Activated naive CD8-positive, alpha-beta T cell treated with anti-CD3 and anti-CD28 coated beads for 36 hours (primary cell): ENCODE results near the gene GUCA2B. TPM values are rescaled to one million over a fixed set of nuclear protein-coding genes. Genes with fewer than 3 reads are reported as not detected.
A peak's percentile ranks its signal among the peaks of the same experiment; 100 is the strongest.

Source experiments
- DNase-seq: peaks from one replicate; pipeline ENCODE4 v3.0.0; 2021
- H3K27ac Mint-ChIP-seq: one replicate; pipeline ENCODE4 v1.8.0; 2022; ENCODE audit warnings: mild to moderate bottlenecking, moderate library complexity, mixed read lengths
- H3K27me3 Mint-ChIP-seq: one replicate; pipeline ENCODE4 v1.8.0; 2022; ENCODE audit warnings: mild to moderate bottlenecking, mixed read lengths
- H3K36me3 Mint-ChIP-seq: one replicate; pipeline ENCODE4 v1.8.0; 2021; ENCODE audit warnings: mild to moderate bottlenecking, mixed read lengths
- H3K4me1 Mint-ChIP-seq: one replicate; pipeline ENCODE4 v1.8.0; 2021; ENCODE audit warnings: mixed read lengths
- H3K4me3 Mint-ChIP-seq: one replicate; pipeline ENCODE4 v1.8.0; 2022; ENCODE audit warnings: mild to moderate bottlenecking, moderate library complexity, mixed read lengths
- H3K9me3 Mint-ChIP-seq: one replicate; pipeline ENCODE4 v1.8.0; 2022; ENCODE audit warnings: mixed read lengths
- total RNA-seq, 2 experiments: library from RNA; stranded (reverse); gene quantifications; one replicate each; pipeline ENCODE4 v1.2.3, GENCODE V29; 2021

GUCA2B gene
- total RNA-seq, 2 experiments from 2014 or later = not detected

DNA sequence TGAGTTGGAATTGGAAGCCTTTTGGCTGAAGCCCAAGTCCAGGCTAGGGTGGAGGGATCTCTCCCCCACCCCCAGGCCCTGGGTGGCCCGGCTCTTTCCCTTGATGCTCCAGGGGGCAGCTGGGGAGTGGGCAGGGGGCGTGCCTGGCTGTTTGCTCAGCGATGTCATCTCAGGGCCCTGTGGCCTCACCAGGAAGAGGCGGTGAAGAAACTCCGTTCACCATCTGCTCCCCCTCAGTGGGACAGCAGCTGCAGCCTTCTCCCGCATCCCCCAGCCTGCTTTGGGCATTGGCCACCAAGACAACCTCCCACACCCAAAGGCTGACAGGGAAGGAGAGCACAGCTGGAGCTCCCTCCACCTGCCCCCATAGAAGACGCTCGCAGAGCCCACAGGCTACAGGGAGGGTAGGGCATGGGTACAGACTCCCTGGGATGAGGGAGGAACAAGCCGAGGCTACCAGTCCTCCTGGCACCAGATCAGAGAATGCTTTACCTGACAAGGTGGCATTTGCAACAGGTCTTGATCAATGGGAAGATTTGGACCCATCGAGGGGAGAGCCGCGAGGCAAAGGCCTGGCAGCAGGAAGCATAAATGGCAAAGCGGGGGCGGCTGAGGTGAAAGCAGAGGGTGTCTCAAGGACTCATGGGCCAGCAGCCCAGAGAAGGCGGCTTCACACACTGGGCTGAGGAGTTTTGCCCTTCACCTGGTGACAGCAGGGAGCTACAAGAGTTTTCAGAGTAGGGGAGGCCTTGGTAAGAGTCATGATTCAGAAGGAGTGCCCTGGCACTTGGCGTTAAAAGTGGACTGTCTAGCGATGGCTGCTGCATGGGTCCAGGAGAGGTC lies 17.8 kb downstream of the GUCA2B start:
- H3K36me3 Mint-ChIP-seq = no peaks in the 10 kb centered on the region
- no peaks in the 10 kb centered on the region for H3K9me3 Mint-ChIP-seq
- H3K4me1 Mint-ChIP-seq = no peaks in the 10 kb centered on the region
- H3K4me3 Mint-ChIP-seq = no peak overlapping the region
- H3K27ac Mint-ChIP-seq = no peak overlapping the region
- no peaks in the 10 kb centered on the region for H3K27me3 Mint-ChIP-seq
- no peak for DNase-seq

DNA sequence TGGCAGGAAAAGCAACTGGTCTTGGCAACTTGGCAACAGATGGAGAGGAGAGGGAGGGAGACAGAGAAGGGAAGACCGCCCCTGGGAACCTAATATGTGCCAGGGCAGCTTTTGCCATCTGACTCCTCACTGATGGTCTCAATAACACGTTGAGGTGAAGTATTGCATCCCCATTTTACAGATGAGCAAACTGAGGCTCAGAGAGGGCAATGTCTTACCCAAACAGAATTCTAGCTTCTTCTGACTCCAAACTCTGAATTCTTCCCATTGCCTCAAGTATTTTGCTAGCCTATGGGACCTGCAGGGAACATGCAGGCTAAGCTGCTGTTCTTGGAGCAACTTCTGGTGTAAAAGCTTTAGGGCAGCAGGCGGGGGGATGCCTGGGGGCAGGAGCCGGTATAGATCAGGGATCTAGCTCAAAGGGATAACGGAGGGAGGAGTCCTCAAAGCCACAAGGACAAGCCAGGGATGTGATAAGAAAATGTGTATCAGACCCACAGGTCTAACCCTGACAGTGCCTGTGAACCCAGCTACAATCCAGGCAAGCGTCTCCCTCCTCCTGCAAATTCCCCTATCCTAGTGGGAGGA lies 18.6 kb downstream of the GUCA2B start:
- no peaks in the 10 kb centered on the region for H3K27me3 Mint-ChIP-seq
- no peak overlapping the region for H3K27ac Mint-ChIP-seq
- no peak for DNase-seq
- H3K4me1 Mint-ChIP-seq = peaks cover 1% of the 10 kb centered on the region
- H3K36me3 Mint-ChIP-seq = peaks cover 2% of the 10 kb centered on the region
- no peaks in the 10 kb centered on the region for H3K9me3 Mint-ChIP-seq
- H3K4me3 Mint-ChIP-seq = no peak overlapping the region

DNA sequence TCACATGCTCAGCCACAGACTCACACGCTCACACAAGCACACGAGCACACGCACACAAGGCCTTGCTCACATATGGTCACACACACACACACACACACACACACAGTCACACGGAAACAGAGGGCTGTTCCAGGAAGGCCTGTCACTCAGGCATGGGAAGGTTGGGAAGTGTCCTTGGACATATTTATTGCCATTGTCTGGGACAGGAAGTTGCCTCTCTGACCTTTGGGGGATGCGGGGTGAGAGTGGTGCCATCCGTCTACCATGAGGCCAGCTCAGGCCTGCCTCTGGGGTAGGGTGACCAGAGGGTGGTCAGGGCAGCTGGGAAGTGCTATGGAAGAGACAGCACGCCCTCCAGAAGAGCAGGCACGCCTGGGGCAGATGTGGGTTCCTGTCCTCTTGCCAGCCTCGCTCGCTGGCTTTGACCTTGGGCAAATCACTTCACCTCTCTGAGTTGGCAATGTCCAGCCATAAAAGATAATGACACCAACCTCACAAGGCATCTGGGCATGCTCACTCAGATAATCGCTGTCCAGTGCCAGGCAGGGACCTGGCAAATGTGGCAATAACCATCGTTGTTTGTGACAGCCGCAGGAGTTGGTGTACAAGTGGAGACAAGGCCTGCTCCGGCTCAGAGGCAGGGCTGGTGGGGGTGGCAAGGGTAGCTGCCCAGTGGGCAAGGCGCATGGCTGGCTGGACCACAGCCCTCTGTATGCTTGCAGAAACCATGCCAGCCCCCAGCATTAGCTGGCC lies 19.3 kb downstream of the GUCA2B start:
- Mint-ChIP-seq H3K27ac (no peak overlapping the region), H3K4me3 (no peak overlapping the region), H3K9me3 (no peaks in the 10 kb centered on the region), H3K27me3 (no peaks in the 10 kb centered on the region), H3K36me3 (peaks cover 3% of the 10 kb centered on the region), H3K4me1 (peaks cover 2% of the 10 kb centered on the region)
- DNase-seq = no peak

DNA sequence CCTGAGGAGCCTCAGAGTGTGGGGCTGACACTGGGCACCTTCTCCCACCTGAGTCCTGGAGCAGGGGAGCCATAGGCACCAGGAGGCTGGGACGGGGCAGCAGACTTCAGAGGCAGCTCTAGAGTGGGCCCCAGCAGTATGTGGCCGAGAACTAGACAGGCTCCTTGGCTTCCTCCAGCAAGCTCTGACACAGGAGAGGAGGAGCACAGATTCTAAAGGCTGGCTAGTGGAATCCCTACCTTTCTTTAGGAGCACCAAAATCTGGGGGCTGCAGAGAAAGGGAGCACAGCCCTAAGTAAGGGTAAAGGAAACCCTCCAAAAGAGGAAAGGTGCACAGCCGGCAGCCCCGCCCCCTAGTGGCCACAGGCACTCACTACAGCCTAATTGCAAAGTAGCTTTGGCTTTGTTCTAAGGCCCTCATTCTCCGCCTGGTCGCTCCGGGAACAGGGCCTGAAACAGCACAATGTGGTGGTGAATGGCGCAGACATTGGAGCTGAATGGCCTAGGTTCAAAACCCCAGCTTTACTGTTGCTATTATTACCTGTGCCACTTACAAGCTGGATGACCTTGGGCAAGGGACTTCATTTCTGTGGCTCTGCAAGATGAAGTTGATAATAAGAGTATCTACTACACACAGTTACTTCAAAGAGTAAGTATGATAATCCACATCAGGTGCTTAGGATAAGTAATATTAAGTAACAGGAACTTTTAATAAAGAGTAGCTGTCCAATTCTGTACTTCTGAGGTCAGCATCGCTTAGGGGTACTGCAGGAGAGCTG lies 20.1 kb downstream of the GUCA2B start:
- Mint-ChIP-seq H3K27ac (no peak overlapping the region), H3K36me3 (peaks cover 3% of the 10 kb centered on the region), H3K9me3 (no peaks in the 10 kb centered on the region), H3K4me3 (no peak overlapping the region), H3K27me3 (no peaks in the 10 kb centered on the region), H3K4me1 (peaks cover 2% of the 10 kb centered on the region)
- DNase-seq = peak; percentile 62

DNA sequence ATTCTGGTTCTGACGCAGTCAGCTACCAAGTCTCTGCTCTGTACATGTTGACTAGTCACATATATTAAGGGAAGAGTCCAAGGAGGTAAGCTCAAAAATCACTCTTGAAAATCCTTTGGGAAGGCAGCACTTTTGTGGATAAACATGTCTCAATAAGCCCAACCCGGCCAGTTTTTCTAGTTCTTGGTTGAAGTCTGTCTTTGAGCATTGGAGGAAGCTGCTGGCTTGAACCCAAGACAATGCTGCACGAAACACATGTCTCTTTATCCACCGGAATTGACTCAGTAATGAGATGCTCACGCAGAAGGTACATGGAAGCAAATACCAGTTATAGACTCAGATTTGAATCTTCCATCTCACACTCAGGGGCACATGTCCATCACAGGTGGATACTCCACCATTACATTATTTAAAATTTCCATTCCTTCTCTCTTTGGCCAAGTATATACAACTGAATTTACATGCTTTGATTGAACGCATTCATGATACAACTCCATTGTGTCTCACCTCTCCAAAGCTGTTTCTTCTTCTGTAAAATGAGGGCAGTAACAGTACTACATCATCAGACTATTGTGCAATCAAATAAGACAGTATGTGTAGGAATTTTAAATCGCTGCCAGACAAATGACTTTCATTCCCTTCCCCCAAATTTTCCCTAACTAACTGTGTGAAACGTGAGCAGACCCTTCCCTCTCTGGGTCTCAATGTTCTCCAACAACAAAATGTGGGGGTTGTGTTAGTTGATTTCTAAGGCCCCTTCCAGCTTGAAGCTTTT lies 20.9 kb downstream of the GUCA2B start:
- Mint-ChIP-seq H3K36me3 (peaks cover 3% of the 10 kb centered on the region), H3K4me1 (peaks cover 2% of the 10 kb centered on the region), H3K9me3 (no peaks in the 10 kb centered on the region), H3K4me3 (no peak overlapping the region), H3K27me3 (no peaks in the 10 kb centered on the region), H3K27ac (no peak overlapping the region)
- DNase-seq = no peak

DNA sequence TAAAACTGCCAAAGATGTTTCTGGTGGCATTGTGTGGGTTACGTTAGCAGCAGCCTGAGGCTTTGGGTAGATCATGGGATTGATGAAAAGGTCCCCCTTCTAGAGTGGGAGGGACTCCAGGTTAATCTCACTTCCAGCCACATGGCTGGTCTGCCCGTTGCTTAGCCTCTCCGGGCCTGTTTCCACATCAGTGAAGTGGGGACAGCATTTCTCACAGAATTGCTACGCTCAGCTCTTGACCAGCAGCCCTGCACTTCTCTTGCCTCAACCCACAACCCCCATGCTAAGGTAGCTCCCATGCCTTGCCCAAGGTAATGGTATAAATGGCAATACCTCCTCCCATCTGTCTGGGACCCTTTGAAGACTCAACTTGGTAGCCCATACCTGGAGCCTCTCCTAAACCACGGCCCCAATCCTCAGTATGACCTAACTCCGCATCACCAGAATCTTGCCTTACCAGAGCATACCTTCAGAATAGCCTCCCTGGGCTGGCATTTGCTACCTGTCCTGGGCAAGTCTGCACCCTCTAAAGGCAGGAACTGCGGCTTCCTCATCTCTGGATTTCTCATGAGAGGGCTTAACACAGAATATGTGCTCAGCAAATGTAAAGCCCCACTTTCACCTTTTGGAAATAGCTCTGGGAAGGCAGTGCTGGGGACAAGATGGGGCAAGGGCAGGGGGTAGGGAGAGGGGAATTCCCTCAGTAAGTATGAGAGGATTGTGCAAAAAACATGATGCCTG lies 22.3 kb downstream of the GUCA2B start:
- Mint-ChIP-seq H3K4me3 (no peak overlapping the region), H3K36me3 (peaks cover 3% of the 10 kb centered on the region), H3K27ac (no peak overlapping the region), H3K4me1 (peaks cover 2% of the 10 kb centered on the region), H3K9me3 (no peaks in the 10 kb centered on the region), H3K27me3 (no peaks in the 10 kb centered on the region)
- DNase-seq = no peak

DNA sequence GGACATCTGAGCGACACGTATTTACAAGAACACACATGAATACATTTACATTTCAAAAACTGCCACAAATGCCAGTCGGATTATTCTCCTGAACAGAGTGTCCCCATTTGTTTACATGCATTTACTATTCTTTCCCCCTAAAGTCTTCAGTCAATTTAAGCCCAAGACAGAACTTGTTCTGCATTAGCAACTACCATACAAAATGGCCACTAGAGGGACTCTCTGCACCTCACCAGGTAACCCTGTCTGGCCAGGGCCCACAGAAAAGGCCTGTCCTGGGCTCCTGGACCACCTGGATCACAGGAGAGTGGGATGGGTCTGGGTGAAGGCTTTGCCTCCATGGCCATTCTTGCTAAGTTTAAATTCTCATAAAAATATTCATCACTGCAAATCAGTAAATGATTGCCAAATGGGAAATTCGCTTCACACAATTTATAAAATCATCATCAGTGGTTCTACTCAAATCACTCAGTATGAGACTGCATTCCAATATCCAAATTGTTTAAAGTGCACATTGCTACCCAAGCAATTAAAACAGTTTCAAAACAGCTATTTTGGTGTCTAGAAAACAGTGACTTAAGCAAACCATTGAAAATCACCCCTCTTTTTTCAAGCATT lies 23.8 kb downstream of the GUCA2B start:
- H3K4me1 Mint-ChIP-seq = peaks cover 2% of the 10 kb centered on the region
- H3K27ac Mint-ChIP-seq = peak overlapping the region; percentile 25
- peaks cover 3% of the 10 kb centered on the region for H3K36me3 Mint-ChIP-seq
- DNase-seq = no peak
- H3K9me3 Mint-ChIP-seq = no peaks in the 10 kb centered on the region
- no peaks in the 10 kb centered on the region for H3K27me3 Mint-ChIP-seq
- no peak overlapping the region for H3K4me3 Mint-ChIP-seq

DNA sequence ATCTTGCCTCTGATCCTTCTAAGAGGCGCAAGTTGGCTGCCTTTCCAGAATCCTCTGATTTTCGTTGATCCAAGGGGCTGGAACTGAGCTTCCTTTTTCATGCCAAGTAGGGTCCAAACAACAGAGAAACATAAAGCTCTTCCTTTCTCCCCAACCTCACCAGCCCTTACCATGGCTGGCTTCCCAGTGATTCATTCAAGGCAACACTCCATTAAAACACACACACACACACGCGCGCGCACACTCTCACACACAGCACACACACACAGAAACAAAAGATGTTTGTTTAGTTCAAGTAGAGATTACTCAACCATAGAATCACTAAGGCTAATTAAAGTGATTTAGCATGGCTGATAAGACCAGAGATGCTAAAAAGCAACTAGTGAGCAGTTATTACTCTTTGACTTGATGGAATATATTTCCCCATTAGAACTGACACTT lies 24.4 kb downstream of the GUCA2B start:
- no peak for DNase-seq
- H3K4me1 Mint-ChIP-seq = peaks cover 2% of the 10 kb centered on the region
- peaks cover 3% of the 10 kb centered on the region for H3K36me3 Mint-ChIP-seq
- no peaks in the 10 kb centered on the region for H3K9me3 Mint-ChIP-seq
- H3K4me3 Mint-ChIP-seq = no peak overlapping the region
- H3K27ac Mint-ChIP-seq = no peak overlapping the region
- no peaks in the 10 kb centered on the region for H3K27me3 Mint-ChIP-seq

DNA sequence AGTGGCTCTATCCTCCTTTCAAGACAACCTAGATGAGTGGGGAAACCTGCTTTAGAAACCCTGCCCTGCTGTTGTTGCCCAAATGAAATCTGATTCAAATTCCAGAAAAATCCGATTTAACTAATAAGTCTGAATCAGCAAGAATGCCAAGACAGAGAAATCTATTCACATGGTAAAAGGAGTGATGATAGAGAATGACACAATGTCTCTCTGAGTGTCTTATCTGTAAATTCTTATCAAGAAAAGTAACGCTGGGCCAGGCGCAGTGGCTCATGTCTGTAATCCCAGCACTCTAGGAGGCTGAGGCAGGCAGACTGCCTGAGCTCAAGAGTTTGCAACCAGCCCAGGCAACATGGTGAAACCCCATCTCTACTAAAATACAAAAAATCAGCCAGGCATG lies 25.0 kb downstream of the GUCA2B start:
- H3K27me3 Mint-ChIP-seq = no peaks in the 10 kb centered on the region
- DNase-seq = no peak
- no peaks in the 10 kb centered on the region for H3K9me3 Mint-ChIP-seq
- H3K36me3 Mint-ChIP-seq = peaks cover 3% of the 10 kb centered on the region
- no peak overlapping the region for H3K27ac Mint-ChIP-seq
- H3K4me3 Mint-ChIP-seq = no peak overlapping the region
- H3K4me1 Mint-ChIP-seq = peaks cover 2% of the 10 kb centered on the region

DNA sequence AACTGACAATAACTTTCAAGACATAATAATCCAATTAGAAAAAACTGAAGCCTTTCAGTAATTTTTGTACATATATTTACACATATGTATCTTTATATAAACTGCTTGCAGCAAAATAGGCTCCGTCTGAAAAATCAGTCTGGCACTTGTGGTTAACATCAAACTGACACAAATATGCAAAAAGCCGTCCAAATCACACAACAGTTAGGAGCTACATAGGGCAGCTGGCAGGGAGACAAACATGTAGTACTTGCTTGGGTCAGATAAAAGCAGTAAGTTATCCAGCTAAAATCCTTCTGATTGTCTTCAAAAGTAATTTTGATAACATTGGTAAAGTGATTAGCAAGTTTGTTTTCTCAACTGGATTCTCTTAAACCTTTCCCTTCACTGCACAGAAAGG lies 26.1 kb downstream of the GUCA2B start:
- no peak overlapping the region for H3K4me3 Mint-ChIP-seq
- H3K36me3 Mint-ChIP-seq = peaks cover 3% of the 10 kb centered on the region
- no peaks in the 10 kb centered on the region for H3K9me3 Mint-ChIP-seq
- DNase-seq = no peak
- H3K4me1 Mint-ChIP-seq = peaks cover 2% of the 10 kb centered on the region
- H3K27me3 Mint-ChIP-seq = no peaks in the 10 kb centered on the region
- H3K27ac Mint-ChIP-seq = no peak overlapping the region

DNA sequence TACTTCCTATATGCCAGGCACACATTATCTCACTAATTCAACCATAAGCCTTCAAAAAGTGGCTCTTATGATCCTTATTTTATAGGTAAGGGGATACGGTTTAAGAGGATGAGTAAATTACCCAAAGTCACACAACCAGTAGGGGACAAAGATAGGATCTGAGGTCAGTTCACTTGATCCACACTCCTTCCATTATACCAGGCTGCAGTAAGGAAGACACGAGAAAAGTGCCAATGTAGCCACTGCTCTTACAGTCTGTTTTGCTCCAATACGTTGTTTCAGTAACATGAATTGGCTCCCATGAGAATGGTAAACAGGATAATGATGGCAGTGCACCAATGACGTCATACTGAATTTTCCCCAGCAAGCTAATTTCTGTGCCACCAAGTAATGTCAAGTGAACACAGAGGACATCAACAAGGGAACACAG lies 26.7 kb downstream of the GUCA2B start:
- H3K27ac Mint-ChIP-seq = peak overlapping the region; percentile 66
- no peak for DNase-seq
- H3K4me3 Mint-ChIP-seq = no peak overlapping the region
- peaks cover 5% of the 10 kb centered on the region for H3K4me1 Mint-ChIP-seq
- peaks cover 3% of the 10 kb centered on the region for H3K36me3 Mint-ChIP-seq
- no peaks in the 10 kb centered on the region for H3K27me3 Mint-ChIP-seq
- no peaks in the 10 kb centered on the region for H3K9me3 Mint-ChIP-seq

DNA sequence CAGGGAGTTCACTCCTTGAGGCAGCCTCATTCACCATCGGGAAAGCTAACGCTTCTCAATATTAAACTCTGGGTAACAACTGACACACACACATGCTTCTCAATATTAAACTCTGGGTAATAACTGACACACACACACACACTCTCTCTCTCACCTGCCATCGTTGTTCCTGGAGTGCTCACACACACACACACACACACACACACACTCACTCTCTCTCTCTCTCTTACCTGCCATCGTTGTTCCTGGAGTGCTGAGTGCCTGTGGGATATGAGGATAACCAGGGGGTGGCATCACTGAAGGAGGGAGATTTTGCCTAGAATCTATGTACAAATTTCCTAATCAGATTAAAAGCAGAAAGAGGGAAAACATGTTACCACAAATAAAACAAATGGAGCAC lies 28.5 kb downstream of the GUCA2B start:
- Mint-ChIP-seq H3K27me3 (no peaks in the 10 kb centered on the region), H3K27ac (no peak overlapping the region), H3K4me3 (no peak overlapping the region), H3K9me3 (no peaks in the 10 kb centered on the region), H3K4me1 (peaks cover 7% of the 10 kb centered on the region), H3K36me3 (peaks cover 6% of the 10 kb centered on the region)
- DNase-seq = no peak

DNA sequence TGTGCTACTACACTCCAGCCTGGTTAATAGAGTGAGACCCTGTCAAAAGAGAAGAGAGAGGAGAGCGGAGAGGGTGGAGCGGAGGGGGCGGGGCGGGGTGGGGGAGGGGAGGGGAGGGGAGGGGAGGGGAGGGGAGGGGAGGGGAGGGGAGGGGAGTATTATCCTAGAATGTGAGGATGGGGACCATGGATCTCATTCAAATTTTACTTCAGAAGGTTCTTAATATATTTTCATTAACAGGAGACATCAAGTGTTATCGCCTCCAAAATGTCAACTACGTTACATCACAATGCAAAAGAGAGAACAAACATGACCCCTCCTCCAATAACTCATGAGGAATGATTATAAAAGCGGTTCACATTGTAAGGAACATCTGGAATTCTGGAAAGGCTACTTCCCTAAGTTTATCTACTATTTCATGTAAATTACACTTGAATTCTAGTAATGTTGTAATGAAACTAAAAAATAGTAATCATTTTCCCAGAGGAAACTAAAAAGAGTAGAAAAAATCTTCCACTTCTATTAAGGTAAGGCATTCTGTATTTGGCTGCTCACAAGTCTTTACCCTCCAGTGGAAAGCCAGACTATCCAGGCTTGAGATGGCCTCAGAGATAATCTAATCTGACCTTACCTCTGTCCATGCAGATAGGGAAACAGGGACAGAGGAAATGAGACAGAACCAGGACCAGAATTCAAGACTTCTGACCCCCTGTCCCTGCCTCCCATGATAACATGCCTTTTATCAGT lies 30.2 kb downstream of the GUCA2B start:
- DNase-seq = no peak
- Mint-ChIP-seq H3K36me3 (peaks cover 7% of the 10 kb centered on the region), H3K27ac (no peak overlapping the region), H3K4me1 (peaks cover 5% of the 10 kb centered on the region), H3K9me3 (no peaks in the 10 kb centered on the region), H3K4me3 (no peak overlapping the region), H3K27me3 (no peaks in the 10 kb centered on the region)
